Cerebellar cortex (tissue), 1 donor: Measurements from ENCODE around the gene LHFPL3.

Experiments
- DNase-seq: peaks from one replicate; pipeline ENCODE4 v3.0.0-alpha.2; 2015; ENCODE audit warnings: low spot score

The LHFPL3 gene

DNA sequence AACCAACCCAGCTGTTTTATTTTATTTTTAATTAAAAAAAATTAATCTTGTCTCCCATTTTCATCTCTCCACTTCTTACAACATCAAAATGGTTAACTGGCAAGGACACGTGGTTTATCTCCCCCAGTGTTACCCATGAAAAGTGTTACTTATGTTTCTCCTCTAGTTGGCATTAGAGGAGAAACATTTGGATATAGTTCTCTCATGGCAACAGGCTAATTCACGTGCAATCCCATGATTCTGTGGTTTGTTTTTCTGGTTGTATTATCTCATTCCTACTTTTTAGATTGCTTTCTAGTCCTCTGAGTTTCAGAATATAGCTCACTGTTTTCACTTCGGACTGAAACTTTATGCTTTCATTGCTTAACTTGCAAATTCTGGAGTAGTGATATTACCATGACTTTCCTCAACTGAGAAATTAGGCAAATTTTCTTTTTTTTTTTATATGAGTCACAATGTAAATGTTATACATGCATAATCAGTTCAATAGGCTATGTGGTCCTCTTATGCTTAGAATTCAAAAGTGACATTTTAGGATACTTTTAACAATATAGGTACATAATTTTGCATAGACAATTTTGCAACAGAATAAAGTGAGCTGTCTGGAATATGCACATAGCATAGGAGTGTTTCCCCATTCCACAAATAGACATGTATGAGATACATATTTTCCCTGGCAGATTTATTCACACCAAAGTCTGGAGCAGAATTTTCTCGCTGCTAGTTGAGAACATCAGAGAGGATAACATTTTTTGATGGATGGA, 43.0 kb downstream of the LHFPL3 start:
- DNase-seq, result no peak

DNA sequence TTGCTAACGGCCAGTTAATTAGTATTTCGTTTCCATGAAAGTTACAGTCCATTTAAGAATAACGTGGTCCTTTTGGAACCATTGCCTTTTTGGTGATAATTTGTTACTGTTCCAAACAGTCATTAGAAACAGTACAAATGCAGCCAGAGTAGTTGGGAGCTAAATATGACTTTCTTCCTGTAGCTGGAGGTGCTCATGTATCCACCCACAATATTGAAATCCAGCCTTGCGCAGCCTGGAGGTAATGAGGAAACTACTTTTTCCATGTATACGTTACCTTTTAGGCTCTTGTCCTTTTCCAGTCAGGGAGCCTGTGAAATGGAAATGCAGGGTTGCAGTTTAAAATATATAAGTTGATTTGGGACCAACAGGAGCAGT, 43.6 kb downstream of the LHFPL3 start:
- DNase-seq, result no peak

GRCh38 chr7:104382616-104383015, 54.2 kb downstream of the LHFPL3 start:
- no peak for DNase-seq

DNA sequence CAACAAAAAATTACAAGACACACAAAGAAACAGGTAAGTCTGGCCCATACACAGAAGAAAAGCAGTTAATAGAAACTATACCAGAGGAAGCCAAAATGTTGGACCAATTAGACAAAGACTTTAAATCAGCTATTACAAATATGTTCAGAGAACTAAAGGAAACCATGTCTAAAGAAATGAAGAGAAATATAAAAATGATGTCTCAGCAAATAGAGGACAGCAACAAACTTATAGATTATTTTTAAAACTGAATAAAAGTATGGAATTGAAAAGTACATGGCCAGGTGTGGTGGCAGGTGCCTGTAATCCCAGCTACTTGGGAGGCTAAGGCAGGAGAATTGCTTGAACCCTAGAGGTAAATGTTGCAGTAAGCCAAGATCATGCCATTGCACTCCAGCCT, 58.5 kb downstream of the LHFPL3 start:
- no peak for DNase-seq

- no peak for DNase-seq
These were observed 59.8 kb downstream of the LHFPL3 start for GRCh38 chr7:104388222-104388621.

DNA sequence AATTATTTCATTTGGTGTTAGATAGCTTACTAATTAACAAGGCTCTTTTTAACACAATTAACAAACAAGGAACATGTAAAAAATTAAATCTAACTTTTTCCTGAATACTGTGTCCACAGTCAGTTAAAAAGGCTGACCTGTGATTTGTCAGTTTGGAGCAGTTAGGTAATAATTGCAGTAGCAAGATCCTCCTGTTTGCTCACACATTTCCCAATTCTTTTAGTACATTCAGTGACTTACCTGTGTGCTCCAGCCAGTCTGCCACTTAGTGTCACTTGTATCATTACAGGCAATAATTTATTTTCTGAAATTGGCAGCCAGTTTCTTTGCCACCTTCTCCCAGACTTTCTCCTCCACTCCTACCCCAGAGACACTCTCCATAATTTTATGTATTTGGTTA, 66.8 kb downstream of the LHFPL3 start:
- DNase-seq, result no peak

DNA sequence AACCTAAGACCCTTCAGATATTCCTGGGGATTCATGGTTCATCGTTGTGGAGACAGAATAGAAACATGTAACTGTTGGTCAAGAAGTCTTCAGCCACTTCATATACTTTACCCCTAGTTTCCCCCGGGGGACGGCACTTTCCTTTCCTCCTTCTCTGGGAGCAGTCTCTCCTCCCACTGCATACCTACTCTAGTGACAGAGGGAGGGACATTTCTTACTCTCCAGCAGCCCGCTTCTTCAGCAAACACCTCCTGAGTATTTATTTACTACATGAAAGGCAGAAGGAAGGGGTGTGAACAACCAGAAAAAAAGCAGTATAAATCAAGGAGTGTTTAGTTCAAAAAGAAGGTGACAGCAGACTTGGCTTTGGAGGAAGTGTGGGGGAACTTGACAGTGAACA, 69.0 kb downstream of the LHFPL3 start:
- DNase-seq, result no peak

GRCh38 chr7:104408371-104408770, 80.0 kb downstream of the LHFPL3 start:
- no peak for DNase-seq

- DNase-seq, result no peak
These were observed 82.3 kb downstream of the LHFPL3 start for GRCh38 chr7:104410742-104411141.

- DNase-seq, result no peak
These were observed 84.5 kb downstream of the LHFPL3 start for GRCh38 chr7:104412911-104413310.

GRCh38 chr7:104414216-104414615, 85.8 kb downstream of the LHFPL3 start:
- DNase-seq, result no peak

GRCh38 chr7:104415700-104416099, 87.3 kb downstream of the LHFPL3 start:
- peak; percentile 3 for DNase-seq

GRCh38 chr7:104416866-104417393, 88.5 kb downstream of the LHFPL3 start:
- no peak for DNase-seq

DNA sequence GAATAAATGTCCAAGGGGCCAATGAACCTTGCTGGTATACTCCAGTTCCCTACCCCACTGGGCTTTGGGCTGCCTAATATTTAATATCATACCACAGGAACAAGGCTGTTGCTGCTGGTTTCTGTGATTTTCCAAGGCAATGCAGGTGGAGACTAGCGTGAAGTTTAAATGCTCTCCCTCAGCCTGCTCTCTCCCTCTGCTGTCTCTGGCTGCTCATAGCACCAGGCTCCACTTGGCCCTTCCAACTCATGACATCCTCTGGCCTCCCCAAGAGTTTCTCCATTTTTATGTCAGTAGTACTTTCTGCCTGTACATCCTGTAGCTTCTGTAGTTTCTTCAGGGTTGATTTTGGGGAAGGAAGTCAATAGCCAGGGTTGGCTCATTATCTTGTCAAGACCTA, 103.5 kb downstream of the LHFPL3 start:
- DNase-seq, result no peak

DNA sequence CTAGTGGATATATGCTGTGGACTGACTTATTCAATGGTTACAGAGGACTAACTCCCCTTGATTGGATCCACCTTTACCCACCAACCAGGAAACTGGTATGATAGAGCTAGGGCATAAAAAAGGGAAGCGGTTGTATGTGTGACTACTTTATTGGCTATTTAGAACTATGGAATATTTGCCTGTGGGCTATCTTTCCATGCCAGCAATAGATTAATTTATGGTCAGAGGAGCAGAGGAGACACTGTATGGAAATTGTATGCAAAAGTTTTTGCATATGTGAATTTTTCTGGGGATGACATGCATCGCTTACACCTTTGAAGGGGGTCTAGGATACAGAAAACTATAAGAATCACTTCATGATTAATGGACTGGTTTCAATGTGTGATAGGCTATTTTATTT, 105.7 kb downstream of the LHFPL3 start:
- DNase-seq, result no peak

GRCh38 chr7:104442481-104442880, 114.1 kb downstream of the LHFPL3 start:
- peak; percentile 93 for DNase-seq

GRCh38 chr7:104444017-104444416, 115.6 kb downstream of the LHFPL3 start:
- DNase-seq, result no peak

- DNase-seq, result no peak
These were observed 117.0 kb downstream of the LHFPL3 start for GRCh38 chr7:104445393-104445792.

GRCh38 chr7:104450861-104451260, 122.5 kb downstream of the LHFPL3 start:
- no peak for DNase-seq

- DNase-seq, result no peak
These were observed 124.8 kb downstream of the LHFPL3 start for GRCh38 chr7:104453190-104453589.

DNA sequence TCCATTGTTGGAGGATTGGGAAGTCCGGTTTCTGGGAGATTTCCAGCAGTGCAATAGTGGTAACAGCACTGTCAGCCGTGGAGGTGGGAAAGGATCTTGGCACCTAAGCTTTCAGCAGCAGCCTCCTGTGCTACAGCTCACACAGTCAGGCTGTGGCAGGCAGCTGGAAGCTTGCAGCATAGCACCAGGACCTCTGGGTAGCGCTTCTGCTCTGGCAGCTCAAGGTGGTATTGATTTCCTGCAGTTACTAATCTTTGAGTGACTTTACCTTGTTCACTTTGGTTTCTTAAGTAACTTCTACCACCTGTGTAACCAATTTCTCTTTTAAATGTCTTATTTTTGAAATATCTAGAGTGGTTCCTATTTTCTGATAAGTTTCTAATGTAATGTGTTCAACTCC, 130.5 kb downstream of the LHFPL3 start:
- no peak for DNase-seq

DNA sequence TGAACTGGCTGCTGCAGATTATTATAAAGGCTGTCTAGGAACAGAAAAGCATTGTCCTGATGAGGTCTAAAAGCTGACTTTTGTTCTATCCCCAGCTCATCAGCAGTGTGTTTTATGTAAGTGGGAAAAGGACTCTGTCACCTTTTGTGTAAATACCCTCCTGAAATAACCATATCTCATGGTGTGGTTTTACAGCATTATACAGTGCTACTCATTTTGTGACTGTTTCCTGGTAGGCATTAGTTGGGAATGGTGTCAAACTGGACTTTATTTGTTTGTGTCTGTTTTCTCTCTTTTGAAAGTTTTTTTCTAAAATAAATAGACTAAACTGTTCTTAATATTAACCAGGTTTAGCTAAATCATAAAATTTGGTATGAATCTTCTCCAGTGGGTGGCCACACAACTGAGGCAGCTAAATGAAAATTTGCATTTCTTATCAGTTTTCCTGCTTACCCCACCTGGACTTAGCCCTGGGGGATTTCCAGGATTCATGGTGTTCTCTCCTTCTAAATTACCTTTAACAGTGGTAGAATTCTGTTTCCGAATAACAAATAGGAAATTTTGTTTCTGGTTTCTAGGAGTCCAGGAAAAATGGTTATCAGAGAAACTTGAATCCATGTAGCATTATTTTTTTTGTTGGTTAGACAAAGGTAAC, 140.9 kb downstream of the LHFPL3 start:
- no peak for DNase-seq

DNA sequence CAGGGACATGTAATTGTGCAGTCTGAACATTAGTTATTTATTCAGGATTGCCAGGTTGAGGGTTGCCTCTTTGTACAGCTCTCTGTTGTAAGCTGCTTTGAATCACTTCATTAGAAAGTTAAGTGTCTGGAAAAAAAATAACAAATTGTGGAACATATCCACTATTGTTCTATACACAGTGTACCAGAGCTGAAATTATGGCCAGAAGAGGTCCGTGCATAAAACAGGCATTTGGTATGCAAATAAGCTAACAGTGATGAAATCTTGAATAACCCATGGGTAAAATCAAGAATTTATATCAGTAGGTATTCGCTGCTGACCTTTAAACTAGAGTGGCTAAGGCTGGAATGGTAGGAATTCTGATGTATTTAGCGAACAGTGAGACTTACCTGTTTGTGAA, 152.1 kb downstream of the LHFPL3 start:
- DNase-seq, result no peak
